Measurements from ENCODE around the gene ANKRD53.

The ANKRD53 gene

DNA sequence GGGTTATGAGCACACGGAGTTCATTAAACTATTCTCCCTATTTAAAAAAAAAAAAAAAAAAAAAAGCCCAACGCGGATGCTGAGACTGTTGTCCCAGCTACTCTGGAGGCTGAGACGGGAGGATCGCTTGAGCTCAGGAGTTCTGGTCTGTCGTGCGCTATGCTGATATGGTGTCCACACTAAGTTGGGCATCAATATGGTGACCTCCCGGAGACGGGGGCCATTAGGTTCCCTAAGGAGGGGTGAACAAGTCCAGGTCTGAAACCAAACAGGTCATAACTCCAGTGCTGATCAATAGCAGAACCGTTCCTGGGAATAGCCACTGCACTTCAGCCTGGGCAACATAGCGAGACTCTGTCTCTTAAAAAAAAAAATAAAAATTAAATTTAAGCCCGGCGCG, 12.9 kb upstream of the ANKRD53 start:
- no peak for DNase-seq (ENCODE audit: low read depth)

DNA sequence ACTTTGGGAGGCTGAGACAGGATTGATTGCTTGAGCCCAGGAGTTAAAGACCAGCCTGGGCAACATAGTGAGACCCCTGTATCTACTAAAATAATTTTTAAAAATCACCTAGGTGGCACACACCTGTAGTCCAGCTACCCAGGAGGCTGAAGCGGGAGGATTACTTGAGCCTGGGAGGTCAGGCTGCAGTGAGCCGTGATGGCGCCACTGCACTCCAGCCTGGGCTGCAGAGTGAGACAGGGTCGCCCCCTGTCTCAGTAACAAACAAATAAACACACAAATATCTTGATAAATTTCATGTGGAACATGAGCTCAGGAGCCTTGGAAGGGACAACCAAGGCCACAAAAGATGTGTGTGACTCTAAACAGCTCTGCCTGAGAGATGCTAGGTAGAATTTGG, 11.7 kb upstream of the ANKRD53 start:
- no peak for DNase-seq (ENCODE audit: low read depth)

DNA sequence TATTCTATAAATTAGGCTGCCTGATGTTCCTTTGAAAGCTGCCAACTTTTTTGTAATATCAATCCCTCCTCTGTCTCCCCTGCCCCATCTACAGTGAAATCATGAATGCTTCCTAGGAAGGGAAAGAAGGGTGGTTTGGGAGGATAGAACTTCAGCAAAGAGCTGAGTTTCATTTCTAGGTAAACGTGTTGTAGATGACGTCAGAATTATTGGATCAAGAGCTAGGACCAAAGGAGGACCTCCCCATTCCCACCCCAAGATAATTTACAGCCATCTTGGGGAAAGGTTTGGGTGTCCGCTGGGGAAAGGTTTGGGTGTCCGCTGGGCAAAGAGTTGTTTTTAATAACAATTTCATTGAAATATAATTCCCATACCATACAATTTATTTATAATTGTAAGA, 11.2 kb upstream of the ANKRD53 start:
- DNase-seq (ENCODE audit: low read depth) = no peak

GRCh38 chr2:70974592-70974991, 3.8 kb upstream of the ANKRD53 start:
- no peak for DNase-seq (ENCODE audit: low read depth)

GRCh38 chr2:70975237-70975636, 3.2 kb upstream of the ANKRD53 start:
- no peak for DNase-seq (ENCODE audit: low read depth)

GRCh38 chr2:70977605-70978205, 725 bp upstream of the ANKRD53 start:
- peak; percentile 68 for DNase-seq (ENCODE audit: low read depth)

- DNase-seq (ENCODE audit: low read depth) = no peak
These were observed 704 bp downstream of the ANKRD53 start for GRCh38 chr2:70979180-70979488.

GRCh38 chr2:70979626-70980025, 1.2 kb downstream of the ANKRD53 start:
- DNase-seq (ENCODE audit: low read depth) = no peak

DNA sequence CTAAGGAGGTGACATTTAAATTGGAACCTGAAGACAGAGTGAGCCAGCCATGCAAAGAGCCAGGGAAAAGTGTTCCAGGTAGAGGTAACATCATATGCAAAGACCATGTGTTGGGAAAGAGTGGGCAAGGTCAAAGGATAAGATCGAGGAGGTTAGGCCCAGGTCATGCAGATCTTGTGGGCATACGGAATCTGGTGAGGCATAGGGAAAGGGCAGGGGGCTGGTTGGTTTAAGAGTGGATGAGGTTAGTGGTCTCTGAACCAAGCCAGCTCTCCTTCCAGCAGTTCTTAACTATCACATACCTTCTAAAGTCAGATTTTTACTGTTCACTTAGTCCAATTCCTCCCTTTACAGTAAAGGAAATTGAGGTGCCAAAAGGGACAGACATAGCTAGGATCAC, 3.0 kb downstream of the ANKRD53 start:
- DNase-seq (ENCODE audit: low read depth) = no peak

DNA sequence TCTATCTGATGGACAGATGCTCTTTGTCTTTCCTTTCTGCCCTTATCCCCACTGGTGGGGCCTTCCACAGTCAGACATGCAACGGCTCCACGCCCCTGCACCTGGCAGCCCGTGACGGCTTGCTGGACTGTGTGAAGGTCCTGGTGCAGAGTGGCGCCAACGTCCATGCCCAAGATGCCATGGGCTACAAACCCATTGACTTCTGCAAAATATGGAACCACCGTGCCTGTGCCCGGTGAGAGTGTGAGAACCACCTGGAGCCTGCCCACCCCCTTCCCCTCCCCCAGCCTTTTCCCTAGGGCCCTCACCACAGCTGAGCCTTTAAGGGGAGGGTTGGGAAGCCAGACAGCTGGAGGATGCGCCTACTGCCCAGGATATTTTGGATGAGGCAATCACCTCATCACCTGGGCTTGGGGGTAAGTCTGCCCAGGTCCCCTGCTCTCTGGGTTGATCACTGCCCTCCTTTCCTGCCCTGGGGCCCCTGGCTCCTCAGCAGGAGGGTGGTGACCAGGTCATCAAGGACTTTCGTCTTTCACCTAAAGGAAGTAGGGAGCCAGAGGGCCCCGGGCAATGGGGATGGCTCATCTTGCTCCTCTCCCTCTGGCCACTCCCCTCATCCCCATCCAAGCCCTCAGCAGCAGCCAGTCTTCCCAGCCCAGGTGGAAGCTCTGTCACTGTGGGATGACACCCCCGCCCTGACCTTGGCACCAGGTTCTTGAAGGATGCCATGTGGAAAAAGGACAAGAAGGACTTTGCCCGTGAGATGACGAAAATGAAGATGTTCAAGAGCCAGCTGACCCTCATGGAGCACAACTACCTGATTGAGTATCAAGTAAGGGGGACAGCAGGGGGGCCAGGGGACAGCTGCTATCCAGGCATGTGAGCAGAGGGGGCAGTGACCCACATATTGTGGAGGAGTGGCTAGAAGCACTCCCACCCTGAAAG, 3.7 kb downstream of the ANKRD53 start:
- DNase-seq (ENCODE audit: low read depth) = no peak

DNA sequence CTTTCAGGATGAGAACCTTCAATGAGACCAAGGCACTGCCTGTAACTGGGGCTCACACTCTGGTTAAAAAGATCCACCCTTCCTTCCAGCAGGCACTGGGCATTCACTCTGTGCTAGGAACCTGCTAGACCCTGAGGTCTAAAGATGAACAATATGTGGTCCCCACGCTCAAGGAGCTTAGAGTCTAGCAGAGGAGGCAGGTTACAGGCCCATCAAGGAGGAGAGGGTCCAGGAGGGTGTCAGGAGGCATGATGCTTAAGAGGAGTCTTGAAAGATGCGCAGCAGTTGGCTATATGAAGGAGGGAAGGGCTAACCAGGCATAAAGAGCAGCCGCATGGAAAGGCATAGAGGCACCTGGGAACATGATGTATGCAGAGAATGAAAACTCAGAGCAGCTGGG, 4.5 kb downstream of the ANKRD53 start:
- DNase-seq (ENCODE audit: low read depth) = no peak

DNA sequence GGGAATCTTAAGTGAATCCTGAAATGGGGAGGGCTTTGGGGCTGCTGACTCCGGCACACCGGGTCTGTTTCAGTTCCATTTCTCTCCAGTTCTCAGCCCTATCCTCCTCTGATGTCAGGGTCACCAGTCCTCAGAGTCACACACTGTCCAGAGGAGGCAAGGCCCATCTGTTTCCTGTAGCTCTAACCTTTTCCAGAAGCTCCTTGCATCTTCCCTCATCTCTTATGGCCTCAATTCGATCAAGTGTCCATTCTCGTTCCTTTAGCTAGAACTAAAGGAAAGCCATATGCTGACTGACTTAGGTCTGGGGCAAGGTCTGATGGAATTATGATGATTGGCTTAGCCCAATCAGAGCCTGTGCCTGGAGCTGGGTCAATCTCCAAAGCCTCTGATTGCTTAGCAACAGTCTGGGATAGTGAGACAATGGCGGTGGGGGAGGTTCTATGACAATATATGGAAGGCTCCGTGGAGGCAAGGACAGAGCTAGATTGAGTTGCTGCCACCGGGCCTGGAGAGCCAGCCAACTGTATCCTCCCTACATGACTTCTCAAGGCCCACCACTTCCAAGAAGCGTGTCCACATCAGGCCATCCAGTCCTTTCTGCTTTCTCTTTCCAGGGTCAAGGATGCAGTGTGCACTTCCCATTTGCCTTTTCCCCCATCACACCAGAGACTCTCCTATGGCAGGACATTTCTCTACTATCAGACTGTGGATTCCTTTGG, 5.2 kb downstream of the ANKRD53 start:
- DNase-seq (ENCODE audit: low read depth) = no peak

DNA sequence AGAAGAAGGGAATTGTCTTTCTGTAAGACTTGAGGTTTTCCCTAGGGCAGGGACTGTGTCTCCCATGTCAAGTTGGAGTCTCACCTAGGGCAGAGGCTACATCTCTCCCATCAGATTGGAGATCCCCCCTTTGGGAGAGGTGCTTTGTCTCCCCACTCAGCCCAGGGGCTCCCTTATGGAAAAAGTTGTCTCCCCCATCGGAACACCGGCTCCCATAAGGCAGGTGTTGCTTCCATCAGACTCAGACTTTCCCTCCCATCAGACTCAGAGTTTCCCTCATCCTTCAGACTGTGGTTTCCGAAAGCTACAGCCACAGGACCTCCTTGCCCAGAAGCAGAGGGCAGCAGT, 5.8 kb downstream of the ANKRD53 start:
- no peak for DNase-seq (ENCODE audit: low read depth)

DNA sequence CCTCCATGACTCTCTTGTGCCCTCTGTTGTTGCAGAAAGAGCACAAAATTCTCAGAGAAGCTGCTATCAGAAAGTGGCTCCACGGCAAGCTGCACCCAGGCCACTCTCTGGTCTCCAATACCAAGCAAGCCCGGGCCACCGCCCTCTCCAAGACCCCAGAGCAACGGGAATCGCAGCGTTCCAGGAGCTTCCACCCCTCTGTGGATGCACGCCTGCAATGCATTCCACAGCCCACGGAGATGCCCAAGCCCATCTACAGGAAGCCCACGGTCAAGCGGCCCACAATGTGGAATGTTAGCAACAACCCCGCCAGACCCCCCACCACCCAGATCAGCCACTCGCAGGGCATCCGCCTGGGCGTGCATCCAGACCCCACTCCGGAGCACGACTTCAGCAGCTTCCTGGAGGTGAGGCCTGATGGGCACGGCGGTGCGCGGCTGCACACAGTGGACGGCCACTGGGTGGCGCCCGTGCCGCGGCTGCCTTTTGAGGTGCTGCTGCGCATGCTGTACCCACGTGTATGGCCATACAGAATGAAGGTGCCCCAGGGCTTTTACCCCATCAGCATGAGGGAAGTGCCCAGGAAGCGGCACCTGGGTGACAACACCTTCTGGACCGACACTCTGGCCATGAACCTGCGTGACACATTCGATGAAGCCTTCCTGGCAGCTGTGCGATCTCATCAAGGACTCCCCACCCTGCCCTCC, 6.3 kb downstream of the ANKRD53 start:
- DNase-seq (ENCODE audit: low read depth) = no peak

GRCh38 chr2:70985283-70985688, 6.9 kb downstream of the ANKRD53 start:
- no peak for DNase-seq (ENCODE audit: low read depth)

DNA sequence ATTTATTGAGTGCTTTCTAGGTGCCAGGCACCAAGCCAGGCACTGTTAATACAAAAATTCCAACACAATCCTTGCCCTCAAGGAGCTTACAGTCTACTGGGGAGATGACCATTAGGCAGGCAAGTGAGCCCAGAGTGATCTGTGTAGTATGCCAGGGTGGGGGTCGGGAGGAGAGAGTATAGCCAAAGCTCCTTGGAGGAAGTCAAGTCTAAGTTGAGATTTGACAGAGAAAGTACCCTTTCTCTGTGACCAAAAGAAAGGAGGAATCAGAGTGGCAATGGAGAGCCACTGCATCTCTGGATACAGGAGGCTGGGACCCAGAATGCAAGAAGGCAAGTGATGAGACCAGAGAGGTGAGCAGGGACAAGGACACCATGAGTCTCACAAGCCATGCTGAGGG, 7.5 kb downstream of the ANKRD53 start:
- DNase-seq (ENCODE audit: low read depth) = no peak

DNA sequence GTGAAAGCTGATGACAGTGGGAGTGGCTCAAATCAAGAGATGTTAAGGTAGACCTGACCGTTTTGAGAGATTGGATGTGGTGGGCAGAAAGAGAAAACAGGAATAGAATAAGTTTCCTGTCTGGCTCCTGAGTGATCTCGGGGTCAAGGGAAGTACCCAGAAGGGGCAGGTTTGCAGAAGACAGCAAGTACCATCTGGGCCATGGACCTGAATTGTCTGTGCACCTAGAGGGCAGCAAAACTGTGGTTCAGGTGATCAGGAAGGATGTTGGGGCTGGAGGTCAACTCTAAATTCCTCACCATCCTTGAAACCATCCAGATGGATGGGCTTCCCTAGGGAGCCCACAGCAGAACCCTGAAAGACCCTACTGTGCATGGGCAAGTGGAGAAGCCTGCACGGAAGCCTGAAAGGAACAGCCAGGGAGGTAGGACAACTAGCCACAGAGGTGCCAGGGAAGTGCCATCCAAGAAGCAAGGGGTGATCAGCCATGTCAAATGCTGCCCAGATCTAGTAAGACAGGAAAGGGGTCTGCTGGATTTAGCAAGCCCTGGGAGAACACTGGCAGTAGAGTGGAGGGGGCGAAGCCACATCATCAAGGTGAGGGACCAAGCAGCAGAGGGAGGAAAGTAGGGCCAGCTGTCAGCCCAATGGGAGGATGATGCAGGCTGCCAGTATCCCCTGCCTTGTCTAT, 8.2 kb downstream of the ANKRD53 start:
- no peak for DNase-seq (ENCODE audit: low read depth)

GRCh38 chr2:70987386-70987785, 9.0 kb downstream of the ANKRD53 start:
- no peak for DNase-seq (ENCODE audit: low read depth)

GRCh38 chr2:70988151-70988550, 9.7 kb downstream of the ANKRD53 start:
- DNase-seq (ENCODE audit: low read depth) = no peak

DNA sequence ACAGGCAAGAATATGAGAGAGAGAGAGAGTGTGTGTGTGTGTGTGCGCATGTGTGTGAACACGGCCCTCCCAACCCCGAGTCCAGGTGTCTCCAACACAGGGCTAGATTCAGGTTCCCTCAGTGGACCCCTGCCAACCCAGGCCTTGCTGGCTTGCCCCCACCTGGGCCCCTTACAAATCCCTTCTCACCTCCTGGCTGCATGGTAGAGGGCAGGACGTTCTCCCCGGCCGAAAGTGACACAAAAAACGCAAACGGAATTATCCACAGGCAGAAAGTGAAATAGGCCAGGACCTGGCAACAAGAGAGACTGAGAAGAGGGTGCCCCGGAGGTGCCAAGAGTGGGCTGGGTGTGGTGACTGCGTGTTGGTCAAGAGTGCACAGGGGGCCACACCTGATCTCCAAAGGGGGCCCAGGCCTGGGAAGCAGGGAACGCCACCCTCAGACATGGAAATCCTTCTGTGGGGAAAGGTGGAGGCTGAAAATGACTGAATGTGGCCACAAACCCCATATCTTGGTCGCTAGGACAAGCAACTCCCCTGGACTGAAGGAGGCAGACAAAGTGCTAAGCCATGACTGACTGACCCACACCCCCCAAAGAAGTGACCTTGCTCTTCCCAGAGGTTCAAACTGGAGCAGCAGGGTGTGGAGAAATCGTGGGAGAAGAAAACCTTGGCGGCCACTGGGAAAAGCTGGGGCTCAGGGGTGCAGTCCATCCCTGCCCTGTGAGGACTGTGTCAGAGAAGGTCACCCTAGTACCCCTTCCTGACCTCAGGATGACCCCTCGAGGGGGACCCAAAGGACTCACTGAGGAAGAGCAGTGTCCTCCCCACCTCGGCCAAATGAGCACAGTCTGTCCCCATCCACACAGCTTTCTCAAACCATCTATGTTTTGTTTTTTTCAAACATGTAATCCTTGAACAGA, 10.6 kb downstream of the ANKRD53 start:
- no peak for DNase-seq (ENCODE audit: low read depth)

GRCh38 chr2:70990216-70990615, 11.8 kb downstream of the ANKRD53 start:
- DNase-seq (ENCODE audit: low read depth) = no peak
